Measurements from ENCODE around the gene YIPF5.

DNA sequence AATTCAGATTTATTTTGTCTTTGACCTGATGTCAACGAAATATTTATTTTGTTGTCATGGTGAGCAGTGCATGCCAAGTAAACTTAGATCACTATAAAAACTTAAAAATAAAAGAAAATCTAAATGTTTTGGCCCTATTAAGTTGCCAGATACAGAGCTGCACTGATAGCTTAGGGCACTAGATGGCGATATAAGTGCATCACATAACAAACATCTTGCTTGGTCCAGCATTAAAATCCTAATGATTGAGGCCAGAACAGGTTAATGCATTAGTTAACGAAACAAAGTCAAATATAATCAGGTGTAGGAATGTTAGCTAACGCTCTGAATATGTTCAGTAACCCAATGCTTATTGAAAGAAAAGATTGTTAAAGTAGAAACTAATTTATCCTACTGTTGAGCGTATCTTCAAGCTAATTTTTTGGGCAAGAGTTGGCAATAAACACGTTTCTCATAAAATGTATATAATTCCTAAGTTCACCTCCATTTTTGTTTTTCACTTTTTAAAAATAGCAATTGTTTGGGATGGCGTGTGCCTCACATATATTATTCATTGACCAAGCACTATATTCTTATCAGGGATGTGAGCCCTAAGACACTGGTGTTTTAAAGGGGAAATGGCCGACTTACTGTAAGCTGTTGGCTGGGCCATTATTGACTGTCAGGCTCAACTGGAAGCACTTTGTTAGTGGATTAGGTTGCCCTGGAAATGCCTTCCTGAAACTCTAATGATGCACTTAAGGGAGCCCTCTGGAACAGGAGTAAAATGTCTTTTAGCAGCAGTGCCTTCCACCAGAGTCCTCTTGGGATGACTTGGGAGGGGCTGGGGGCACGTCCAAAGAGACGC lies 33.5 kb upstream of the YIPF5 start:
- no peak for TF ChIP-seq POLR2A (IDR thresholded peaks at IDR 0.05)
- TF ChIP-seq POLR2AphosphoS5 (IDR thresholded peaks at IDR 0.05; ENCODE audit: insufficient read depth in 1 of 2, low read depth in 1 of 2): peak in 1 of 2 donors; percentile 31
- TF ChIP-seq, protein P1, sequence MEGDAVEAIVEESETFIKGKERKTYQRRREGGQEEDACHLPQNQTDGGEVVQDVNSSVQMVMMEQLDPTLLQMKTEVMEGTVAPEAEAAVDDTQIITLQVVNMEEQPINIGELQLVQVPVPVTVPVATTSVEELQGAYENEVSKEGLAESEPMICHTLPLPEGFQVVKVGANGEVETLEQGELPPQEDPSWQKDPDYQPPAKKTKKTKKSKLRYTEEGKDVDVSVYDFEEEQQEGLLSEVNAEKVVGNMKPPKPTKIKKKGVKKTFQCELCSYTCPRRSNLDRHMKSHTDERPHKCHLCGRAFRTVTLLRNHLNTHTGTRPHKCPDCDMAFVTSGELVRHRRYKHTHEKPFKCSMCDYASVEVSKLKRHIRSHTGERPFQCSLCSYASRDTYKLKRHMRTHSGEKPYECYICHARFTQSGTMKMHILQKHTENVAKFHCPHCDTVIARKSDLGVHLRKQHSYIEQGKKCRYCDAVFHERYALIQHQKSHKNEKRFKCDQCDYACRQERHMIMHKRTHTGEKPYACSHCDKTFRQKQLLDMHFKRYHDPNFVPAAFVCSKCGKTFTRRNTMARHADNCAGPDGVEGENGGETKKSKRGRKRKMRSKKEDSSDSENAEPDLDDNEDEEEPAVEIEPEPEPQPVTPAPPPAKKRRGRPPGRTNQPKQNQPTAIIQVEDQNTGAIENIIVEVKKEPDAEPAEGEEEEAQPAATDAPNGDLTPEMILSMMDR (IDR thresholded peaks at IDR 0.05): peak; percentile 55 to 56 (median 55)

All from vagina (tissue), 2 donors.